Keratinocyte (primary cell): ENCODE results near the gene LRGUK. TPM values are rescaled to one million over a fixed set of nuclear protein-coding genes. Genes with fewer than 3 reads are reported as not detected.

ENCODE experiments used
- DNase-seq: peaks from one replicate; pipeline ENCODE4 v3.0.0-alpha.2; 2011; ENCODE audit warnings: low read depth, missing footprints, low spot score
- FAIRE-seq: peaks from 2 replicates; lab custom pipeline; 2011; peaks lifted over from hg19 to GRCh38; lab: Jason Lieb, UNC
- H2AFZ ChIP-seq: 2 replicates; pipeline ENCODE4 v1.6.0; 2012; ENCODE audit warnings: low read length, control low read depth, inconsistent platforms; ENCODE audit not compliant: control insufficient read depth
- H3K27ac ChIP-seq: 2 replicates; pipeline ENCODE4 v1.5.1; 2011; ENCODE audit warnings: low read length; ENCODE audit not compliant: control insufficient read depth, insufficient read depth
- H3K27me3 ChIP-seq: 3 replicates; pipeline ENCODE4 v1.6.0; 2011; ENCODE audit warnings: low read length; ENCODE audit not compliant: control insufficient read depth, insufficient read depth; ENCODE audit errors: extremely low read depth
- H3K36me3 ChIP-seq, 2 experiments: 2 replicates in 1 of 2; 3 replicates in 1 of 2; pipeline ENCODE4 v1.5.1; 2011; ENCODE audit warnings: low read length in 2 of 2, mild to moderate bottlenecking in 1 of 2; ENCODE audit not compliant: control insufficient read depth in 2 of 2, insufficient read depth in 2 of 2; ENCODE audit errors: extremely low read depth in 1 of 2
- H3K4me1 ChIP-seq: 3 replicates; pipeline ENCODE4 v1.5.1; 2011; ENCODE audit warnings: low read length; ENCODE audit not compliant: control insufficient read depth, insufficient read depth; ENCODE audit errors: extremely low read depth
- H3K4me2 ChIP-seq: 3 replicates; pipeline ENCODE4 v1.6.0; 2011; ENCODE audit warnings: low read depth, low read length; ENCODE audit not compliant: control insufficient read depth, insufficient read depth; ENCODE audit errors: extremely low read depth
- H3K4me3 ChIP-seq, 3 experiments: fragments of 200-600 bp in 1 of 3; sonication (generic) in 1 of 3; 2 replicates in 2 of 3; 3 replicates in 1 of 3; pipeline ENCODE4 v1.5.1; 2011 to 2016; ENCODE audit warnings: low read length in 3 of 3, mild to moderate bottlenecking in 3 of 3, control low read depth in 2 of 3, inconsistent platforms in 1 of 3, low read depth in 1 of 3, mixed read lengths in 1 of 3, mixed run types in 1 of 3, moderate library complexity in 1 of 3; ENCODE audit not compliant: control insufficient read depth in 2 of 3, insufficient read depth in 2 of 3; ENCODE audit errors: extremely low read depth in 1 of 3
- H3K79me2 ChIP-seq: 2 replicates; pipeline ENCODE4 v1.6.0; 2012; ENCODE audit warnings: low read length; ENCODE audit not compliant: control insufficient read depth, insufficient read depth
- H3K9ac ChIP-seq: 3 replicates; pipeline ENCODE4 v1.6.0; 2011; ENCODE audit warnings: low read length; ENCODE audit not compliant: control insufficient read depth, insufficient read depth; ENCODE audit errors: extremely low read depth
- H3K9me1 ChIP-seq: 3 replicates; pipeline ENCODE4 v1.6.0; 2011; ENCODE audit warnings: low read length; ENCODE audit not compliant: control insufficient read depth, insufficient read depth; ENCODE audit errors: extremely low read depth
- H3K9me3 ChIP-seq: 2 replicates; pipeline ENCODE4 v1.5.1; 2012; ENCODE audit warnings: low read depth, low read length; ENCODE audit not compliant: control insufficient read depth
- H4K20me1 ChIP-seq: 3 replicates; pipeline ENCODE4 v1.6.0; 2011; ENCODE audit warnings: low read length; ENCODE audit not compliant: control insufficient read depth, insufficient read depth; ENCODE audit errors: extremely low read depth
- EZH2 ChIP-seq: IDR thresholded peaks from one replicate; pipeline ENCODE4 v1.6.1; 2012; ENCODE audit warnings: inconsistent platforms, mild to moderate bottlenecking, low read length, moderate library complexity
- dilution Hi-C: fragments of 300-500 bp; cut with MboI; formaldehyde crosslinking; loops from one replicate; pipeline ENCODE4 v1.7.0; 2020; ENCODE audit warnings: low sequenced_read_pairs; ENCODE audit not compliant: extremely low pct_ligation_motif_present
- polyA plus RNA-seq, 5 experiments: library from polyadenylated mRNA; depleted of rRNA in 3 of 5; stranded (reverse) in 3 of 5; stranded (forward) in 1 of 5; unstranded in 1 of 5; fragments of >200 nt; gene quantifications; 1 replicate in 1 of 5; 2 replicates in 3 of 5; 3 replicates in 1 of 5; pipeline versions ENCODE4 v1.2.1 to v1.2.3, GENCODE V29; 2011 to 2012; ENCODE audit warnings: missing spikeins in 2 of 5, low read depth in 1 of 5, low replicate concordance in 1 of 5
- TF ChIP-seq, protein P1 (sequence below), 3 experiments: IDR thresholded peaks in 1 of 3; conservative IDR thresholded peaks in 1 of 3; optimal IDR thresholded peaks in 1 of 3; 2 replicates in 2 of 3; 3 replicates in 1 of 3; pipeline versions ENCODE3 to v1.5.1; 2011; ENCODE audit warnings: low read length in 3 of 3, mild to moderate bottlenecking in 3 of 3, moderate library complexity in 2 of 3, control low read depth in 1 of 3, inconsistent platforms in 1 of 3; ENCODE audit not compliant: insufficient read depth in 2 of 3; ENCODE audit errors: extremely low read depth in 1 of 3

The LRGUK gene
- polyA plus RNA-seq, 1 donor (not counting 4 experiments of a cell fraction or from before 2014, with no cell fraction given): 0.50 TPM

DNA sequence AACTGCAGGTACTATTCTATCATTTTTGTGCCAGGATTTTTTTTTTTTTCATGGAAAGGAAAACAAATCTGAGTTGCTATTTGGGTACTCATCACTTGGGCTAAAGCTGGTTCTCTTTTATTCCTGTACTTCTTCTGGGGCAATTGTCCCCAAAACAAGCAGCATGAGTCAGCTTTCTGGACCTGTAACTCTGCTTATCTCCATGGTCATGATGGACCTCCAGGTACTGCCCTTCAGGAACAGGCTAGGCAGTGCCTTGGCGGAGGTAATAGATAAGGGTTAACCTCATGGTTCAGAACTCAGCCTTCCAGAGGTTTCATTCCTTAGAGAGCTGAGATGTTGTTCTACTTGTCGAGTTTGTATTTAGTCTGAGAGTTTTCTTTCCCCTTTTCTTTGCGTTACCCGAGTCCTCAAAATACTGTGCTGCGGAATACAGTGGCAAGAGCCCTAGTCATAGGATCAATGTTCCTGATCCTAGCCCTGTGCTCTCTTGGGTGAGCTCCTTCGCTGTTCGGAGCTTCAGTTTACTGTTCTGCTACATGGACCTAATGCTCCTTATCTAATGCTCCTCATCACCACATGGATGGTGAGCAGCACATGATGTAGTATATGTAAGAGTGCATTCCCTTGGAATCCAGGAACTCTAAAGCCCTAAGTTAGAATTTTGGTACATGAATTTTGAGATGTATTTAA is 74.6 kb downstream of the LRGUK start:
- no peaks in the 10 kb centered on the region for H3K36me3 ChIP-seq
- no peak overlapping the region for H3K9ac ChIP-seq
- no peak for DNase-seq
- H3K4me3 ChIP-seq: no peak overlapping the region
- no peaks in the 10 kb centered on the region for H3K4me1 ChIP-seq
- no peak overlapping the region for H2AFZ ChIP-seq
- no peaks in the 10 kb centered on the region for H3K9me3 ChIP-seq
- no peak overlapping the region for H3K27ac ChIP-seq
- H3K9me1 ChIP-seq: no peaks in the 10 kb centered on the region
- H3K27me3 ChIP-seq: no peaks in the 10 kb centered on the region
- H4K20me1 ChIP-seq: no peaks in the 10 kb centered on the region
- H3K4me2 ChIP-seq: no peak overlapping the region
- no peak for FAIRE-seq
- no peak for TF ChIP-seq EZH2
- TF ChIP-seq, protein P1, sequence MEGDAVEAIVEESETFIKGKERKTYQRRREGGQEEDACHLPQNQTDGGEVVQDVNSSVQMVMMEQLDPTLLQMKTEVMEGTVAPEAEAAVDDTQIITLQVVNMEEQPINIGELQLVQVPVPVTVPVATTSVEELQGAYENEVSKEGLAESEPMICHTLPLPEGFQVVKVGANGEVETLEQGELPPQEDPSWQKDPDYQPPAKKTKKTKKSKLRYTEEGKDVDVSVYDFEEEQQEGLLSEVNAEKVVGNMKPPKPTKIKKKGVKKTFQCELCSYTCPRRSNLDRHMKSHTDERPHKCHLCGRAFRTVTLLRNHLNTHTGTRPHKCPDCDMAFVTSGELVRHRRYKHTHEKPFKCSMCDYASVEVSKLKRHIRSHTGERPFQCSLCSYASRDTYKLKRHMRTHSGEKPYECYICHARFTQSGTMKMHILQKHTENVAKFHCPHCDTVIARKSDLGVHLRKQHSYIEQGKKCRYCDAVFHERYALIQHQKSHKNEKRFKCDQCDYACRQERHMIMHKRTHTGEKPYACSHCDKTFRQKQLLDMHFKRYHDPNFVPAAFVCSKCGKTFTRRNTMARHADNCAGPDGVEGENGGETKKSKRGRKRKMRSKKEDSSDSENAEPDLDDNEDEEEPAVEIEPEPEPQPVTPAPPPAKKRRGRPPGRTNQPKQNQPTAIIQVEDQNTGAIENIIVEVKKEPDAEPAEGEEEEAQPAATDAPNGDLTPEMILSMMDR (optimal IDR thresholded peaks at IDR 0.05 in 1 of 3, IDR thresholded peaks at IDR 0.05 in 1 of 3, conservative IDR thresholded peaks at IDR 0.05 in 1 of 3; ENCODE audit: extremely low read depth in 1 of 3, insufficient read depth in 2 of 3, low read length in 3 of 3): no peak
- no peaks in the 10 kb centered on the region for H3K79me2 ChIP-seq
- dilution Hi-C loops: no loop called here

DNA sequence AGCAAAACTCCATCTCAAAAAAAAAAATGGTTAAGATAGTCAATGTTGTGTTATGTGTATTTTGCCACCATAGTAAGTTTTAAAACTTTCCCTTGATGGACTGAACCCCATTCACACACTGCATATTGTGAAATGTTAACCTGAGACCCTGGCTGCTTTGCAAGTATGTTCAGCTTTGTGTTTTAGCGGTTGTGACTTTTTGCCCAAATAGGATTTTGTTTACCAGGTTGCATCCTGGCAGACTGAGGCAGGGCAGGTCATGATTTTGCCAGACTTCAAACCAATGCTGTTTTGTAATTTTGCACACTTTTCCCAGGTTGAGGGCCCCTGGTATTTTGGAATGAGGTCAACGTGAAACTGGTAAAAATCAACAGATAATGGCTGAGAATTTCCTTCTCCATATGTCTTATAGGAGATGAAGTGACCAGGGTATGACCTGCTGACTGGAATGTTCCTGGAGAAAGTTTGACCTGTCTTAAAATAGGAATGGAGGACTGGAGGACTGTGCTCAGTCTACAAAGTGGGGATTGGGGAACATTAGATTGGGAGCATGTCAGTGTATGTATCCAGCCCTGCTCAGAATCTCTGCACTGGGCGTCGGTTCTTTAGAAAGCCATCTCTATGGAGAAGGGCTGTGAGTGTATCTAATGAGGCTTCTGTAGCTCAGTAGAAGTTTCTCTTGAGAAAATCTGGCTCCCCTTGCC is 76.2 kb downstream of the LRGUK start:
- Histone ChIP-seq H3K4me3 (no peak overlapping the region), H3K79me2 (no peaks in the 10 kb centered on the region), H3K4me2 (no peak overlapping the region), H3K36me3 (no peaks in the 10 kb centered on the region), H3K27ac (no peak overlapping the region), H4K20me1 (no peaks in the 10 kb centered on the region), H2AFZ (no peak overlapping the region), H3K4me1 (no peaks in the 10 kb centered on the region), H3K27me3 (no peaks in the 10 kb centered on the region), H3K9me1 (no peaks in the 10 kb centered on the region), H3K9me3 (no peaks in the 10 kb centered on the region), H3K9ac (no peak overlapping the region)
- FAIRE-seq: no peak
- no peak for TF ChIP-seq EZH2
- TF ChIP-seq, protein P1 (optimal IDR thresholded peaks at IDR 0.05 in 1 of 3, IDR thresholded peaks at IDR 0.05 in 1 of 3, conservative IDR thresholded peaks at IDR 0.05 in 1 of 3; ENCODE audit: extremely low read depth in 1 of 3, insufficient read depth in 2 of 3, low read length in 3 of 3): no peak
- DNase-seq: no peak
- dilution Hi-C loops: no loop called here
